ENCODE measurements around the gene ZFYVE27.

- TF ChIP-seq CTCF (IDR thresholded peaks at IDR 0.05) = no peak
- TF ChIP-seq POLR2A (IDR thresholded peaks at IDR 0.05) = no peak
- TF ChIP-seq POLR2AphosphoS5 (IDR thresholded peaks at IDR 0.05) = no peak
These were observed 48.8 kb downstream of the ZFYVE27 start for GRCh38 chr10:97785731-97786130.
